ENCODE measurements around the gene FRMD4B. TPM values are rescaled to one million over a fixed set of nuclear protein-coding genes. Genes with fewer than 3 reads are reported as not detected.
A peak's percentile ranks its signal among the peaks of the same experiment; 100 is the strongest.

FRMD4B gene
- total RNA-seq, 1 donor from 2014 or later = 16.4 TPM

DNA sequence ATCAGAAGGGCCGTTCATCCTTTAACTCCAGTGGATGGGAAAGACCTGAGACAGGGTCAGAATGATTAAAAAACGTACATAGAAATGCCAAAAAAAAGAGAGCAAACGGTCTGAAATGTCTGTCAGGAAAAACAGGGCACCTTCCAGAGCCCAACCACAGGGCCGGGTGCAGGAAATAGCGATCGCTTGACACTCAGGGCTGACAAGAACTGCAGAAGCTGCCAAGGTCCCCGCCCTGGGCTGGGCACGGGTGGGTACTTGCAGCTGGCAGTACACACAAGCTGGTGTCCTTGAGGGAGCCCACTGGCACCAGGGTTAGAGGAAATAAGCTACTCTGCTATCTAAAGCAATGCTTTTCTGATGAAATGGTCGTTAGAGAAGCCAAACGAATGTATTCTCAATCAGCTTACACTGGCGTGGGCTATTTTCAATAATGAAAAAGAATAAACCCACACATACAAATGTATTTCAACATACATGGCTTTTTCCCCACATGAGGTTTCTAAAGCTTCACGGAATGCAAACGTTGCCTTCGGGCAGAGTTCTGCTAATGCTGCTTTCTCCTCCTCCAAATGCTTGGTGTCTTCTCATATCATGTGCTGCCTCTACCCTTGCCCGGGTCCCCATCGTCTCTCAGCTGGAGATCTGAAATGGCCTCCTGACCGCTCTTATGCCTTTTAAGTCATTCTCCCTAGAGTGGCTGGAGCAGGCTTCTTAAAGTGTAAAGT lies 15.6 kb downstream of the FRMD4B start:
- H3K27me3 ChIP-seq (ENCODE audit: control insufficient read depth, insufficient read depth, low read length) = no peaks in the 10 kb centered on the region
- no peak overlapping the region for H3K4me3 ChIP-seq (ENCODE audit: low read depth, low read length)
- H3K36me3 ChIP-seq (ENCODE audit: control insufficient read depth, insufficient read depth, low read length) = no peaks in the 10 kb centered on the region
- DNase-seq (ENCODE audit: low read depth) = no peak
- TF ChIP-seq, protein P1, sequence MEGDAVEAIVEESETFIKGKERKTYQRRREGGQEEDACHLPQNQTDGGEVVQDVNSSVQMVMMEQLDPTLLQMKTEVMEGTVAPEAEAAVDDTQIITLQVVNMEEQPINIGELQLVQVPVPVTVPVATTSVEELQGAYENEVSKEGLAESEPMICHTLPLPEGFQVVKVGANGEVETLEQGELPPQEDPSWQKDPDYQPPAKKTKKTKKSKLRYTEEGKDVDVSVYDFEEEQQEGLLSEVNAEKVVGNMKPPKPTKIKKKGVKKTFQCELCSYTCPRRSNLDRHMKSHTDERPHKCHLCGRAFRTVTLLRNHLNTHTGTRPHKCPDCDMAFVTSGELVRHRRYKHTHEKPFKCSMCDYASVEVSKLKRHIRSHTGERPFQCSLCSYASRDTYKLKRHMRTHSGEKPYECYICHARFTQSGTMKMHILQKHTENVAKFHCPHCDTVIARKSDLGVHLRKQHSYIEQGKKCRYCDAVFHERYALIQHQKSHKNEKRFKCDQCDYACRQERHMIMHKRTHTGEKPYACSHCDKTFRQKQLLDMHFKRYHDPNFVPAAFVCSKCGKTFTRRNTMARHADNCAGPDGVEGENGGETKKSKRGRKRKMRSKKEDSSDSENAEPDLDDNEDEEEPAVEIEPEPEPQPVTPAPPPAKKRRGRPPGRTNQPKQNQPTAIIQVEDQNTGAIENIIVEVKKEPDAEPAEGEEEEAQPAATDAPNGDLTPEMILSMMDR (IDR thresholded peaks at IDR 0.05; ENCODE audit: insufficient read depth, low read length, poor library complexity, severe bottlenecking) = no peak

DNA sequence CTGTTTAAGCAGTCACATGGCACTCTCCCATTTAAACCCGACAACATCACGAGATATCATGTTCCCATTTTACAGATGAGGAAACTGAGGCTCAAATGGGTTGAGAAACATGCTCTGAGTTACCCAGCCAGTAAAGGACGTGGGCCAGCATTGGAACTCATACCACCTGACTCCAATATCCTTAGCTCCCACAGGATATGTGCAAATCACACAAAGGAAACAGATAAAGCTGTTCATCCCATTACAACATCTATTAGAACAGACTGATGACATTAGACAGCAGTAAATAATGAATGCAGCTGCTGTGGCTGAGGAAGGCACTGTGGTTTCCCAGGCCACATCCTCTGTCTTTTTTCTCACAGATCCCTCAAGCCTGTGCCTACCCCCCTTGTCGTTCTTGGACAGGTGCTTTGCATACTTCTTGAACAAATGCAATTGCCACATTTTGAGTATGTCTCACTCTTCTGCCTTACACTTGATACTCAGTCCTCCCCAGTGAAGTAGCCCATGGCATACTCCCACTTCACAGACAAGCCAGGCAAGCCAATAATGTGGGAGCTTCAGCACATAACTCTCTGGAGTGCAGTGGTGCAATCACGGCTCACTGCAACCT lies 17.7 kb downstream of the FRMD4B start:
- Histone ChIP-seq H3K4me3 (ENCODE audit: low read depth, low read length) (no peak overlapping the region), H3K27me3 (ENCODE audit: control insufficient read depth, insufficient read depth, low read length) (no peaks in the 10 kb centered on the region), H3K36me3 (ENCODE audit: control insufficient read depth, insufficient read depth, low read length) (no peaks in the 10 kb centered on the region)
- TF ChIP-seq, protein P1 (IDR thresholded peaks at IDR 0.05; ENCODE audit: insufficient read depth, low read length, poor library complexity, severe bottlenecking) = no peak
- DNase-seq (ENCODE audit: low read depth) = peak; percentile 19

DNA sequence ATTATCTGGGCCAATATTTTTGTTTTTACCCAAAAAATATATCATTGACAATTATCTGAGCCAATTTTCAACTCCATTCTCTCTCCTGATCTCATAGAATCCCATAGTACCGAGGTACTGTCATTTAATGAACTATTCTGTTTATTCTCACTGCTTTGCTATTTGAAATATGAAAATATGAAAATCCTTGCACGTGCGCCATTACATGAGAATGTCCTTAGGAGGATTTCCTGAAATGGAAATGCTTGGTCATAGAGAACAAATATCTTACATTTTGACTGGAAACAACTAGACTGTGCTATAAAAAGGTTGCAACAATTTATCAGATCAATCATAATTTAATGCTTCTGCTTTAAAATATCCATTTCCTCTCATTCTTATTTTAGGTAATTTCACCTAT lies 18.3 kb downstream of the FRMD4B start:
- TF ChIP-seq, protein P1 (IDR thresholded peaks at IDR 0.05; ENCODE audit: insufficient read depth, low read length, poor library complexity, severe bottlenecking) = no peak
- Histone ChIP-seq H3K4me3 (ENCODE audit: low read depth, low read length) (no peak overlapping the region), H3K27me3 (ENCODE audit: control insufficient read depth, insufficient read depth, low read length) (no peaks in the 10 kb centered on the region), H3K36me3 (ENCODE audit: control insufficient read depth, insufficient read depth, low read length) (no peaks in the 10 kb centered on the region)
- no peak for DNase-seq (ENCODE audit: low read depth)

DNA sequence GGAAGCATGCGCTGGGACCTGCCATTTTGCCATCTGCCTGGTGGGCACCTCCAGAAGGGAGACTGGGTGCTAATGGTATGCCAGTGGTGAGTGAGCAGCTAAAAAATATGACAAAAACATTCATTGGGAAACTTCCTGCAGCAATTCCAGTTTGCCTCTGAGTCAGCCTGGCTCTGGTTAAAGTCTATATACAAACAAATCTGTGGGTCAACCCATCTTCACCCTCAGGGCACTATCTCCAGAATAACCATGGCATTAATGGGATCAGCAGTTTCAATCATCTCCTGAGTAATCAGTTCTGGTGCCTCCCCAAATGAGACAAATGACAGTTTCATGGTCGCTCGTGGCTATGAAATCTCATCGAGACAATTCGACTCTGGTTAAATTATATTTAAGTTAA lies 21.5 kb downstream of the FRMD4B start:
- Histone ChIP-seq H3K4me3 (ENCODE audit: low read depth, low read length) (no peak overlapping the region), H3K27me3 (ENCODE audit: control insufficient read depth, insufficient read depth, low read length) (no peaks in the 10 kb centered on the region), H3K36me3 (ENCODE audit: control insufficient read depth, insufficient read depth, low read length) (no peaks in the 10 kb centered on the region)
- TF ChIP-seq, protein P1 (IDR thresholded peaks at IDR 0.05; ENCODE audit: insufficient read depth, low read length, poor library complexity, severe bottlenecking) = no peak
- DNase-seq (ENCODE audit: low read depth) = no peak

DNA sequence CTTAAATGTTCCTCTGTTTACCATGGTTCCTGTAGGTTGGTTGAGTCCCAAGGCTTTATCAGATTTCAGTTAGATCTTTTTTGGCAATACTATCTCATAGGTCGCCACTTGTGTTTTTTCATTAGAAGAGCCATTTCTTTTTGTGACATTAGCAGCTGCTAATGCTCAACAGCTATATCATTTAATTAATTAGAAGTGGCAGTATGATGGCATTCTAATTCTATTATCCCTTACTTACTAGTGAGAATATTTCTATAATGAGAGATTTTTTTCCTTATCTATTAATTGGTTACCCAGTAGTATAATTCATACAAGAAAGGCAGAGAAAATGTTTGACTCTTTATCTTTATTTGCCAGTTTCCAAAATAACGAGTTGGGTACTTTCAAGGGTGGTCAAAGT lies 25.2 kb downstream of the FRMD4B start:
- no peak for DNase-seq (ENCODE audit: low read depth)
- TF ChIP-seq, protein P1 (IDR thresholded peaks at IDR 0.05; ENCODE audit: insufficient read depth, low read length, poor library complexity, severe bottlenecking) = no peak
- H3K27me3 ChIP-seq (ENCODE audit: control insufficient read depth, insufficient read depth, low read length) = no peaks in the 10 kb centered on the region
- no peaks in the 10 kb centered on the region for H3K36me3 ChIP-seq (ENCODE audit: control insufficient read depth, insufficient read depth, low read length)
- H3K4me3 ChIP-seq (ENCODE audit: low read depth, low read length) = no peak overlapping the region
